ENCODE results near the gene POU5F1. TPM values are rescaled to one million over a fixed set of nuclear protein-coding genes. Genes with fewer than 3 reads are reported as not detected.

Gene POU5F1
- total and polyA plus RNA-seq, 9 of the 15 experiments (the other 6 are each of a cell fraction or from before 2014, with no cell fraction given) = 0.06 to 2.0 (median 0.10) TPM; not detected in 6

DNA sequence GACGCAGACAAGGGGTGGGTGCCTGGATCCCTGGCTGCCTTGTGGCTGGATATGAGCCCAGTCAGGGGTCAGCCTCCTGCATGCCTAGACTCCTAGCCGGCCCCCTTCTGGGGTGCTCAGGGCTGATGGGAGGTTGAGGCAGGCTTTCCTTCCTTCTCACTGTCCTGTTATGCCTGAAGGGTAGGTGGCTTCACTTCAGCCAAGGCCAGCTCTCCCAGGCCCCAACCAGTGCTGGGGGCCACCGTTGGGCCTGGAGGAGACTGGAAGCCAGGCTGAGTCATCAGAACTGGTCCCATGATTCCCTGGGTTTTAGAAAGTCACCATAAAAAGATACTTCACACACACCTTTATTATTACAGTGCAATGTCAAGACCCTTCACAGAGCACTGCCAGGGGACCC lies 2.9 kb upstream of the POU5F1 start:
- ATAC-seq (peak; percentile 25; the same call in 1 of the 3 replicates), DNase-seq (ENCODE audit: extremely low read depth in 1 of 4, low spot score in 3 of 4) (peak in 1 of 4 experiments; percentile 48), FAIRE-seq (peak; percentile 75)
- in situ Hi-C loops (cut with MboI) (no loop called here), intact Hi-C loops (cut with micrococcal nuclease) (no loop called here)
- no peaks in the 10 kb centered on the region for H4K20me1 ChIP-seq (replicated peaks; ENCODE audit: control insufficient read depth, insufficient read depth, low read length)
- H3K79me2 ChIP-seq (ENCODE audit: control insufficient read depth, insufficient read depth, low read length) = no peaks in the 10 kb centered on the region
- H3K9me1 ChIP-seq (ENCODE audit: control insufficient read depth, insufficient read depth, low read length) = no peaks in the 10 kb centered on the region
- H3K4me1 ChIP-seq (replicated peaks in 1 of 2; ENCODE audit: control insufficient read depth in 2 of 2, insufficient read depth in 2 of 2, low read length in 2 of 2) = peaks cover 25 to 33% of the 10 kb centered on the region in 2 experiments
- no peak overlapping the region for H3K4me2 ChIP-seq (ENCODE audit: insufficient read depth, low read length)
- BruUV-seq (replicated peaks) = no TSS peak
- no peaks in the 10 kb centered on the region for H3K9me3 ChIP-seq (replicated peaks; ENCODE audit: control insufficient read depth, insufficient read depth, low read depth, low read length)
- peak overlapping the region; percentile 10; the same call in 1 of the 3 replicates for H3K27ac ChIP-seq (ENCODE audit: extremely low read depth, low read depth, low read length)
- H3K9ac ChIP-seq (ENCODE audit: insufficient read depth in 1 of 2, low read depth in 2 of 2, low read length in 2 of 2) = peak overlapping the region in 1 of 2 experiments; percentile 18; a peak in 1 of 4 replicates
- 21% methylated on average over 3 of the region's 3 CpGs for WGBS (ENCODE audit: insufficient coverage, low coverage, missing lambda C conversion rate)
- H3K4me3 ChIP-seq = no peak overlapping the region
- no peaks in the 10 kb centered on the region for H3K36me3 ChIP-seq (ENCODE audit: control insufficient read depth, insufficient read depth, low read length)
- no peaks in the 10 kb centered on the region for H3K27me3 ChIP-seq (ENCODE audit: control insufficient read depth in 2 of 2, insufficient read depth in 2 of 2, low read length in 2 of 2)
- POLR2A ChIA-PET = interaction anchor here (0.8 kb wide), 1 partner anchor 12 kb away, joined by 3 read pairs; no protein-coding TSS in a partner anchor
- peak overlapping the region; percentile 74 for H2AFZ ChIP-seq (ENCODE audit: low read depth, low read length)
- CTCF ChIA-PET (ENCODE audit: low intra/inter-chr PET ratio) = interaction anchor here (0.9 kb wide), 1 partner anchor 19 kb away, joined by 3 read pairs; no protein-coding TSS in a partner anchor
- TF ChIP-seq PRMT5 (CRISPR knock-in tag; IDR thresholded peaks at IDR 0.05) = no peak
- TF ChIP-seq, protein P1, sequence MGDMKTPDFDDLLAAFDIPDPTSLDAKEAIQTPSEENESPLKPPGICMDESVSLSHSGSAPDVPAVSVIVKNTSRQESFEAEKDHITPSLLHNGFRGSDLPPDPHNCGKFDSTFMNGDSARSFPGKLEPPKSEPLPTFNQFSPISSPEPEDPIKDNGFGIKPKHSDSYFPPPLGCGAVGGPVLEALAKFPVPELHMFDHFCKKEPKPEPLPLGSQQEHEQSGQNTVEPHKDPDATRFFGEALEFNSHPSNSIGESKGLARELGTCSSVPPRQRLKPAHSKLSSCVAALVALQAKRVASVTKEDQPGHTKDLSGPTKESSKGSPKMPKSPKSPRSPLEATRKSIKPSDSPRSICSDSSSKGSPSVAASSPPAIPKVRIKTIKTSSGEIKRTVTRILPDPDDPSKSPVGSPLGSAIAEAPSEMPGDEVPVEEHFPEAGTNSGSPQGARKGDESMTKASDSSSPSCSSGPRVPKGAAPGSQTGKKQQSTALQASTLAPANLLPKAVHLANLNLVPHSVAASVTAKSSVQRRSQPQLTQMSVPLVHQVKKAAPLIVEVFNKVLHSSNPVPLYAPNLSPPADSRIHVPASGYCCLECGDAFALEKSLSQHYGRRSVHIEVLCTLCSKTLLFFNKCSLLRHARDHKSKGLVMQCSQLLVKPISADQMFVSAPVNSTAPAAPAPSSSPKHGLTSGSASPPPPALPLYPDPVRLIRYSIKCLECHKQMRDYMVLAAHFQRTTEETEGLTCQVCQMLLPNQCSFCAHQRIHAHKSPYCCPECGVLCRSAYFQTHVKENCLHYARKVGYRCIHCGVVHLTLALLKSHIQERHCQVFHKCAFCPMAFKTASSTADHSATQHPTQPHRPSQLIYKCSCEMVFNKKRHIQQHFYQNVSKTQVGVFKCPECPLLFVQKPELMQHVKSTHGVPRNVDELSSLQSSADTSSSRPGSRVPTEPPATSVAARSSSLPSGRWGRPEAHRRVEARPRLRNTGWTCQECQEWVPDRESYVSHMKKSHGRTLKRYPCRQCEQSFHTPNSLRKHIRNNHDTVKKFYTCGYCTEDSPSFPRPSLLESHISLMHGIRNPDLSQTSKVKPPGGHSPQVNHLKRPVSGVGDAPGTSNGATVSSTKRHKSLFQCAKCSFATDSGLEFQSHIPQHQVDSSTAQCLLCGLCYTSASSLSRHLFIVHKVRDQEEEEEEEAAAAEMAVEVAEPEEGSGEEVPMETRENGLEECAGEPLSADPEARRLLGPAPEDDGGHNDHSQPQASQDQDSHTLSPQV (IDR thresholded peaks at IDR 0.05) = peak; percentile 61; the same call in 1 of the 2 replicates
- peak; percentile 41; the same call in 1 of the 2 replicates for TF ChIP-seq MAFK (IDR thresholded peaks at IDR 0.05; ENCODE audit: low read length)
- TF ChIP-seq ZNF146 (CRISPR knock-in tag; IDR thresholded peaks at IDR 0.05; ENCODE audit: unreplicated experiment) = no peak
- TF ChIP-seq, protein P2, sequence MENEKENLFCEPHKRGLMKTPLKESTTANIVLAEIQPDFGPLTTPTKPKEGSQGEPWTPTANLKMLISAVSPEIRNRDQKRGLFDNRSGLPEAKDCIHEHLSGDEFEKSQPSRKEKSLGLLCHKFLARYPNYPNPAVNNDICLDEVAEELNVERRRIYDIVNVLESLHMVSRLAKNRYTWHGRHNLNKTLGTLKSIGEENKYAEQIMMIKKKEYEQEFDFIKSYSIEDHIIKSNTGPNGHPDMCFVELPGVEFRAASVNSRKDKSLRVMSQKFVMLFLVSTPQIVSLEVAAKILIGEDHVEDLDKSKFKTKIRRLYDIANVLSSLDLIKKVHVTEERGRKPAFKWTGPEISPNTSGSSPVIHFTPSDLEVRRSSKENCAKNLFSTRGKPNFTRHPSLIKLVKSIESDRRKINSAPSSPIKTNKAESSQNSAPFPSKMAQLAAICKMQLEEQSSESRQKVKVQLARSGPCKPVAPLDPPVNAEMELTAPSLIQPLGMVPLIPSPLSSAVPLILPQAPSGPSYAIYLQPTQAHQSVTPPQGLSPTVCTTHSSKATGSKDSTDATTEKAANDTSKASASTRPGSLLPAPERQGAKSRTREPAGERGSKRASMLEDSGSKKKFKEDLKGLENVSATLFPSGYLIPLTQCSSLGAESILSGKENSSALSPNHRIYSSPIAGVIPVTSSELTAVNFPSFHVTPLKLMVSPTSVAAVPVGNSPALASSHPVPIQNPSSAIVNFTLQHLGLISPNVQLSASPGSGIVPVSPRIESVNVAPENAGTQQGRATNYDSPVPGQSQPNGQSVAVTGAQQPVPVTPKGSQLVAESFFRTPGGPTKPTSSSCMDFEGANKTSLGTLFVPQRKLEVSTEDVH (IDR thresholded peaks at IDR 0.05; ENCODE audit: low read depth, partially characterized antibody) = no peak
- no peak for TF ChIP-seq COPS2 (conservative IDR thresholded peaks at IDR 0.05)
- peak; percentile 80 for TF ChIP-seq ZNF316 (IDR thresholded peaks at IDR 0.05)
- no peak for TF ChIP-seq MBD2 (IDR thresholded peaks at IDR 0.05; ENCODE audit: borderline replicate concordance, low read depth)
- no peak for TF ChIP-seq ZNF561 (CRISPR knock-in tag; conservative IDR thresholded peaks at IDR 0.05)
- no peak for TF ChIP-seq ADNP (tag; IDR thresholded peaks at IDR 0.05)
- TF ChIP-seq, protein P3, sequence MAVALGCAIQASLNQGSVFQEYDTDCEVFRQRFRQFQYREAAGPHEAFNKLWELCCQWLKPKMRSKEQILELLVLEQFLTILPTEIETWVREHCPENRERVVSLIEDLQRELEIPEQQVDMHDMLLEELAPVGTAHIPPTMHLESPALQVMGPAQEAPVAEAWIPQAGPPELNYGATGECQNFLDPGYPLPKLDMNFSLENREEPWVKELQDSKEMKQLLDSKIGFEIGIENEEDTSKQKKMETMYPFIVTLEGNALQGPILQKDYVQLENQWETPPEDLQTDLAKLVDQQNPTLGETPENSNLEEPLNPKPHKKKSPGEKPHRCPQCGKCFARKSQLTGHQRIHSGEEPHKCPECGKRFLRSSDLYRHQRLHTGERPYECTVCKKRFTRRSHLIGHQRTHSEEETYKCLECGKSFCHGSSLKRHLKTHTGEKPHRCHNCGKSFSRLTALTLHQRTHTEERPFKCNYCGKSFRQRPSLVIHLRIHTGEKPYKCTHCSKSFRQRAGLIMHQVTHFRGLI (CRISPR knock-in tag; IDR thresholded peaks at IDR 0.05) = no peak
- no peak for TF ChIP-seq POLR2B (IDR thresholded peaks at IDR 0.05; ENCODE audit: low read depth, partially characterized antibody)
- no peak for TF ChIP-seq SLC30A9 (CRISPR knock-in tag; IDR thresholded peaks at IDR 0.05)
- TF ChIP-seq ZNF764 (CRISPR knock-in tag; IDR thresholded peaks at IDR 0.05; ENCODE audit: low read depth) = no peak
- no peak for TF ChIP-seq TAL1 (IDR thresholded peaks at IDR 0.05)
